Stimulated activated CD4-positive, alpha-beta T cell treated with anti-CD3 and anti-CD28 coated beads, Interleukin-4, amount 100 ng/mL, for 48 hours (primary cell): ENCODE data around the gene FBRSL1.
"Not testable (repeated sequence)": the region's sequence is repeated elsewhere in the genome, so short reads cannot be mapped to it uniquely, and the experiment has no call there.

Experiments used
- DNase-seq, 2 donors: peaks; one replicate each; pipeline ENCODE4 v3.0.0-alpha.2; 2020; ENCODE audit warnings: low read depth in 2 of 2

Gene FBRSL1

DNA sequence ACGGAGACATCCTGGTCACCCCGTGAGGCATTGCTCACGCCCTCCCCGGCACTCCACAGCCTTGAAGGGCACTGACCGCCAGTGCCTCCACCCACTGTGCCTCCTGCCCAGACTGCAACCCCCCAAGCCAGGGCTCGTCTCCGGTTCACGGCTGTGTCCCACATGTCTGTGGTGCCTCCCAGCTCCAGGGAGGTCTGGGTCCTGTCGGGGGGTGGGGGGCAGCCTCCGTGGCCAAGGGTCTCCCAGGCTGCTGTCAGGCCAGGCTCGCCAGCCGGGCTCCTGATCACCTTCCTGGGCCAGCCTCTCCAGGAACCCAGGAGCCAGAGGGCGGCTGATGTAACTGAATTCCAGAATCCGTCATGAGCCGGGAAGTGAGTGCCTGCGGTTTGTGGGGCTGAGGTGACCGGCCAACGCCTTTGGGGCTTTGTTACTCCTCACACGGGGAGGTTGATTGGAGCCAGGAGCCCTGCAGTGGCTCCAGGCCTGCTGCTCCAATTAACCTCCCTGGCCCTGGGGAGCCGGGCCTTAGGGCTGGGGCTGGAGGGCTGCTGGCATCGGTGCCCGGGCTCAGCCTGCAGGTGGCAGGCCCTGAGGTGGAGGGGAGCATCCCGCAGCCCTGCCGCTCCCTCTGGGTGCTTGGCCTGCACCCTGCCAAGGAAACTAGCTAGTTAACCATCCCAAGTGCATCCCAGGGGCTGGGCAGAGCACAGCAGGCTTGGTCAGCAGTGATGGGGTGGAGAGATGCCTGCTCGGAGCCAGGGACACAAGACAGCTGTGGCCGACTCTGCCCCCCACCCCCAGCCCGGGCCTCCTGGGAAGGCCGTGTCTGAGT, 36.4 kb upstream of the FBRSL1 start:
- DNase-seq: no peak

DNA sequence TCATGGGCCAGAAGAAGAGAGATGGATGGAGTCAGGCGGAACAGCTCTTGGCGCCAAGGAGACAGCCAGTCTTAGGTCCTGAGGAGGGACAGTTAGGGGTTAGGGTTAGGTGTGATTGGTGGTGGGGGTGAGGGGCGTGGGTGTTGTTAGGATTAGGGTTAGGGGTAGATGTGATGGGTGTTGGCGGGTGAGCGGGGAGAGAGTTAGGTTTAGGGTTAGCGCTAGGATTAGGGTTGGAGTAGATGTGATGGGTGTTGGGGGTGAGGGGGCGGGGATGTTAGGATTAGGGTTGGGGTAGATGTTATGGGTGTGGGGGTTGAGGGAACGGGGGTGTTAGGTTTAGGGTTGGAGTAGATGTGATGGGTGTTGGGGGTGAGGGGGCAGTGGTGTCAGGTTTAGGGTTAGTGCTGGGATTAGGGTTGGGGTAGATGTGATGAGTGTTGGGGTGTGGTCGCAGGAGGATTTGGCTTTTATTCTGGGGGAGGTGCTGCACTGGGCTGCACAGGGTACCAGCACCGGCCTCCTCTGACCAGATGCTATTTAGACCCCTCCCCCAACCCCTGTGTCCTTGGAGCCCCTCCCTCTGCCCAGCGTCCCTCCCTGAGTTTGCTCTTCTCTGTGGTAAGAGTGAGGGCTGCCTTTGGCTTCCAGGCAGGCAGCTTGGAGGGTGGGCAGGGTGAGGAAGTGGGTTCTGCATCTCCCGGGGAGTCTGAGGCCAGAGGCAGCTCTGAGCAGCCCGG, 35.6 kb upstream of the FBRSL1 start:
- DNase-seq: no peak

DNA sequence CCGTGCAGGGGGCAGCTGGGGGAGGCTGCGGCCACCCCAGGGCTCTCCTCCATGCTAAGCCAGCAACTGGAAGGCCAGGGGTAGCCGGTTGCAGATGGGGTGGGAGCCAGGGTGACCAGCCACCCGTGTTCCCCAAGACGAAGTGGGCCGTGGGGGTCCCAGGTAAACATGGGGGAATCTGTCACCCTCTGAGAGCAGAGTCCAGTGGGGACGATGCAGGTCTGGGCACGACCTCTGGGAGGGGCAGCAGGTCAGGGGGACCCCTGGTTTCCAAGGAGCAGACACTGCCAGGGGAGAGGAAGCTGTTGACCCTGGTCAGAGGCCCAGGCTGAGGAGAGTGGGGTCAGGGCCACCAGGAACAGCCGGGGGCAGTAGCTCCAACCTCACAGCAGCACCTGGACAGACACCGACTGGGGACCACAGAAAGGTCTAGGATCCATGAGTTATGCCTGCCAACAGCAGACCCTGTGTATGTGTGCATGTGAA, 35.0 kb upstream of the FBRSL1 start:
- no peak for DNase-seq

DNA sequence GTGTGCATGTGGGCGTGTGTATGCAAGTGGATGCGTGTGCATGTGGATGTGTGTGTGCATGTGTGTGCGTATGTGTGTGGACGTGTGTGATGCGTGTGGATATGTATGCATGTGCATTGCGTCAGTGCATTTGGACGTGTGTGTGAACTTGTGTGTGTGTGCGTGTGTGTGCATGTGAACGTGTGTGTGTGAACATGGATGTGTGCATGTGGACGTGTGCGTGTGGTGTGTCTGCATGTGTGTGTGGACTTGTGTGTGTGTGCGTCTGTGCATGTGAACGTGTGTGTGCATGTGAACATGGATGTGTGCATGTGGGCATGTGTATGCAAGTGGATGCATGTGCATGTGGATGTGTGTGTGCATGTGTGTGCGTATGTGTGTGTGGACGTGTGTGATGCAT, 34.4 kb upstream of the FBRSL1 start:
- no peak for DNase-seq

DNA sequence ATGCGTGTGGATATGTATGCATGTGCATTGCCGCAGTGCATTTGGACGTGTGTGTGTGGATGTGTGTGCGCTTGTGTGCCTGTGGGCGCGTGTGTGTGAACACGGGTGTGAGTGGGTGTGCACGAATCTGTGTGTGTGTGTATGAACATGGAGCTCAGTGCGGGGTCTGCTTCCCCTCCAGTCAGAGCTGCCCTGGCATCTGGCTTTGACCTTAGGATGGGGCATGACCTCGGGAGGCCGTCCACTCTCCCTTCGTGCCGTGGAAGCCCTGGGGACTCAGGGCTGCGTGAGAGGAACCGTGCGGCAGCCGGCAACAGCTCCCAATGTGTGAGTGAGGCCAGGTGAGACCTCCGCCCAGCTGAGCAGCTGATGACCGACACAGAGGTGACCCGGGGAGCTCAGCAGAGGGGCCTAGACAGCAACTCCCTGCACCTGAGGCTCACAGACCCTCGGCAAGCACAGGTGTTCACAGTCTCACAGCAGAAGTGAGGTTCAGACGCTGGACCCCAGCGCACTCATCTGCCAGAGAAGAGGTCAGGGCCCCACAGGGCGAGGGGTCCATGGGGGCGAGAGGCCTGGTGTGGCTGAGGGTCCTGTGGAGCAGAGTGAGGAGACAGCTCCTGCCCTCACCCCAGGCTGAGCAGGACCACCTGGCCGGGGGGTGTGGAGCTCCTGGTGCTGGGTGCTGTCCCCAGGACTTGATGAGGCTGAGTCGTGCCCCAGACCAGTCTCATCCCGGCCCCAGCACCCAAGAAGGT, 33.6 kb upstream of the FBRSL1 start:
- DNase-seq: no peak

DNA sequence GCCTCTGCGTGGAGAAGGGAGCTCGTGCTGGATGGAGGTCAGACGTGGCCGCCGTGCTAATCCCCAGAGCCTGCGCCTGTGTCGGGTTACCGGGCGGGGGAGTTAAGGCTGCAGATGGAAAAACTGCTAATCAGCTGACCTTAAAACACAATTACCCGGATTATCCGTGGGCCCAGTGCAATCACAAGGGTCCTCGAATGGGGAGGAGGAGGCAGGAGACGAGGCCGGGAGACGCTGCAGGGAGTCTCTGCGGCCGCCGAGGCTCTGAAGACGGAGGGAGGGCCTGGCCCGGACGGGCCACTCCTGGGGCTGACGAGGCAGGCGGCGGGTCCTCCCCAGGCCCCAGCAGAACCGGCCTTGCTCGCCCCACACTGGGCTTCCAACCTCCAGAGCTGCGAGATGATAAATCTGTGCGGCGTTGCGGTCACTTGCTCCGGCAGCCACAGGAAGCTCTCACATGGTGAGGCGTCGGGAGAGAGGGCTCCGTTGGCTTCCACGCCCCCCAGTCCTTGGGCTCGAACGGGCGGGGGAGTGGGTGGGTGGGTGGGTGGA, 32.9 kb upstream of the FBRSL1 start:
- DNase-seq: no peak

DNA sequence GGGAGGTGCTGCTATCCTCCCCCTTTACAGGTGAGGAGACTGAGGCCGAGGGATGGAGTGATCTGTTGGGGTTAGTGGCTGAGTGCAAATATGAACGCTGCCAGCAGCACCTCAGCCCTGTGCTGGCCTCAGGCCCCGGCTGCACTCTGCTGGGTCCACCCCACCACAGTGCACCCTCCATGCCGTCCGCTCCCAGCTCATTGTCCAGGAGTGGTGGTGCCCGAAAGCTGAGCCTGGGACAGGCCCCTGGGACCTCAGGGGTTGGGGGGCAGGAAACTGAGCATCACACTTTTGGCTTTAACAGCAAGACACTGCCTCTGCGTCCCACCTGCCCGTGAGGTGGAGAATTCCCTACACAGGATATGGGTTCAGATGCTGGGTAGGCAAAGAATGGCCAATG, 31.5 kb upstream of the FBRSL1 start:
- DNase-seq: no peak

- no peak for DNase-seq
Observed at GRCh38 chr12:132458846-132459641, 30.9 kb upstream of the FBRSL1 start.

GRCh38 chr12:132460571-132460970, 29.4 kb upstream of the FBRSL1 start:
- no peak for DNase-seq

GRCh38 chr12:132461526-132461925, 28.4 kb upstream of the FBRSL1 start:
- DNase-seq: no peak

DNA sequence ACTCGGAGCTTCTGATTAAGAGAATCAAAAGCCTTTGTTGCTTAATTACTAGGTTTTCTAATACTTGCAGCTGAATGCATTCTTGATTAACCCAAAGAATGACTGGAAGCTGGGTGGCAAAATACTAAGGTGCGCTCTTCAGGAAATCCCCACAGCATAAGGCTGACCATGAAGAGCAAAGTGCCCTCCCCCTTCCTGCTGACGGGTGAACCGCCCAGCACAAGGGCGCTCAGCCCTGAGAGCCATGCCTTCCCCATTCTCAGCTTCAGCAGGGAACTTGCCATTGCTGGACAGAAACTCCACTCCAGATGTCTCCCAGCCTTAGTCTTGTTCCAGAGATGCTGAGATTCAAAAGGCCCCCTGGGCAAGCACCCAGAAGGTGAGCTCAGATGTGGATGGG, 27.2 kb upstream of the FBRSL1 start:
- DNase-seq: no peak

DNA sequence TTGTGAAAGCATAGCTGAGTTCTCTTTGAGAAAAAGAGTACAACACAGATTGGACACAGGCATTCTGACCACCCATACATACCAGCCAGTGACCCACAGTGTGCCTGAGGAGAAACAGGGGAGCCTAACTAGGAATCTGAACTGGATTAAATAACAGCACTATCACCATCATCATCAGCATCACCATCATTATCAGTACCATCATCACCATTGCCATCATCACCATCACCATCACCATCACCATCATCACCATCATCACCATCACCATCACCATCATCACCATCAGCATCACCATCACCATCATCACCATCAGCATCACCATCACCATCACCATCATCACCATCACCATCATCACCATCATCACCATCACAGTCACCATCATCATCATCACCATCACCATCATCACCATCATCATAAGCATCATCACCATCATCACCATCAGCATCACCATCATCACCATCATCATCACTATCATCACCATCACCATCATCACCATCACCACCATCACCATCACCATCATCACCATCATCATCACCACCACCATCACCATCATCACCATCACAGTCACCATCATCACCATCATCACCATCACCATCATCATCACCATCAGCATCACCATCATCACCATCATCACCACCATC, 26.5 kb upstream of the FBRSL1 start:
- DNase-seq: not testable (repeated sequence)

- not testable (repeated sequence) for DNase-seq
Observed at GRCh38 chr12:132464304-132464703, 25.6 kb upstream of the FBRSL1 start.

GRCh38 chr12:132464820-132465219, 25.1 kb upstream of the FBRSL1 start:
- no peak for DNase-seq

GRCh38 chr12:132465269-132466190, 24.4 kb upstream of the FBRSL1 start:
- DNase-seq: no peak

GRCh38 chr12:132466241-132467201, 23.4 kb upstream of the FBRSL1 start:
- DNase-seq: no peak

- DNase-seq: no peak
Observed at GRCh38 chr12:132467511-132467910, 22.4 kb upstream of the FBRSL1 start.

DNA sequence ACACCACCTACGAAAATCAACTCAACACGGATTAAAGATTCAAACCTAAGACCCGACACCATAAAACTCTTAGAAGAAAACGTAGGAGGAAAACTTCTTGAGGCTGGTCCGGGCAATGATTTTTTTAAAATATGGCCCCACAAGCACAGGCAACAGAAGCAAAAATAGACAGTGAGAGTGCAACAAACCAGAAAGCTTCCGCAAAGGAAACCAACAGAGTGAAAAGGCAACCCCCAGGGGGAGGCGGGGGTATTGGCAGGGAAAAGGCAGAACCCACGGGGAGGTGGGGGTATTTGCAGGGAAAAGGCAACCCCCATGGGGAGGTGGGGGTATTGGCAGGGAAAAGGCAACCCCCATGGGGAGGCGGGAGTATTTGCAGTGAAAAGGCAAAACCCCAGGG, 20.5 kb upstream of the FBRSL1 start:
- no peak for DNase-seq
